ENCODE measurements around the gene DIAPH1. TPM values are rescaled to one million over a fixed set of nuclear protein-coding genes. Genes with fewer than 3 reads are reported as not detected.

Gene DIAPH1
- total RNA-seq, 6 experiments from 2014 or later, result 105 to 119 (median 109) TPM

DNA sequence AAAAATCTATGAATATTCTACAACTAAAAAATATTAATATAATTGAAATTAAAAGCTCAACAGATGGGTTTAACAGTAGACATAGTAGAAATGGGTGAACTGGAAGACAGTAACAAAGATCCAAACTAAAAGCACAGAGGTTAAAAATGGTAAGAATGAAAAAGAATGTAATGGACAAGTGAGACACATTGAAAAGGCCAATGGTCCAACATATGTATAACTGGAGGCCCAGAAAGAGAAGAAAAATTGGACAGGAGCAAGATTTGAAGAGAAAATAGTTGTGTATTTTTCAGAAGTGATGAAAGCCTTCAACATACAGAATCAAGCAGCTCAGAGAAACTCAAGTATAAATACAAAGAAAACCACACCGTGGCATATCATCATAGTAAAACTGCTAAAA is 71.3 kb downstream of the DIAPH1 start:
- Mint-ChIP-seq H3K4me3 (no peak overlapping the region), H3K9me3 (peaks cover 29% of the 10 kb centered on the region), H3K36me3 (ENCODE audit: low read depth) (peaks cover 42% of the 10 kb centered on the region), H3K4me1 (ENCODE audit: low read depth) (no peaks in the 10 kb centered on the region), H3K27ac (no peak overlapping the region), H3K27me3 (ENCODE audit: insufficient read depth) (peaks cover 4% of the 10 kb centered on the region)
- peak; percentile 26 for DNase-seq
- TF ChIP-seq, protein P1, sequence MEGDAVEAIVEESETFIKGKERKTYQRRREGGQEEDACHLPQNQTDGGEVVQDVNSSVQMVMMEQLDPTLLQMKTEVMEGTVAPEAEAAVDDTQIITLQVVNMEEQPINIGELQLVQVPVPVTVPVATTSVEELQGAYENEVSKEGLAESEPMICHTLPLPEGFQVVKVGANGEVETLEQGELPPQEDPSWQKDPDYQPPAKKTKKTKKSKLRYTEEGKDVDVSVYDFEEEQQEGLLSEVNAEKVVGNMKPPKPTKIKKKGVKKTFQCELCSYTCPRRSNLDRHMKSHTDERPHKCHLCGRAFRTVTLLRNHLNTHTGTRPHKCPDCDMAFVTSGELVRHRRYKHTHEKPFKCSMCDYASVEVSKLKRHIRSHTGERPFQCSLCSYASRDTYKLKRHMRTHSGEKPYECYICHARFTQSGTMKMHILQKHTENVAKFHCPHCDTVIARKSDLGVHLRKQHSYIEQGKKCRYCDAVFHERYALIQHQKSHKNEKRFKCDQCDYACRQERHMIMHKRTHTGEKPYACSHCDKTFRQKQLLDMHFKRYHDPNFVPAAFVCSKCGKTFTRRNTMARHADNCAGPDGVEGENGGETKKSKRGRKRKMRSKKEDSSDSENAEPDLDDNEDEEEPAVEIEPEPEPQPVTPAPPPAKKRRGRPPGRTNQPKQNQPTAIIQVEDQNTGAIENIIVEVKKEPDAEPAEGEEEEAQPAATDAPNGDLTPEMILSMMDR (IDR thresholded peaks at IDR 0.05), result no peak

- Mint-ChIP-seq H3K9me3 (peaks cover 19% of the 10 kb centered on the region), H3K27me3 (ENCODE audit: insufficient read depth) (no peaks in the 10 kb centered on the region; the same call in 1 of the 2 replicates), H3K4me1 (ENCODE audit: low read depth) (no peaks in the 10 kb centered on the region), H3K27ac (no peak overlapping the region), H3K4me3 (no peak overlapping the region), H3K36me3 (ENCODE audit: low read depth) (peaks cover 26% of the 10 kb centered on the region)
- no peak for DNase-seq
- TF ChIP-seq, protein P1 (IDR thresholded peaks at IDR 0.05), result no peak
These were observed 75.7 kb downstream of the DIAPH1 start for GRCh38 chr5:141543053-141543452.

DNA sequence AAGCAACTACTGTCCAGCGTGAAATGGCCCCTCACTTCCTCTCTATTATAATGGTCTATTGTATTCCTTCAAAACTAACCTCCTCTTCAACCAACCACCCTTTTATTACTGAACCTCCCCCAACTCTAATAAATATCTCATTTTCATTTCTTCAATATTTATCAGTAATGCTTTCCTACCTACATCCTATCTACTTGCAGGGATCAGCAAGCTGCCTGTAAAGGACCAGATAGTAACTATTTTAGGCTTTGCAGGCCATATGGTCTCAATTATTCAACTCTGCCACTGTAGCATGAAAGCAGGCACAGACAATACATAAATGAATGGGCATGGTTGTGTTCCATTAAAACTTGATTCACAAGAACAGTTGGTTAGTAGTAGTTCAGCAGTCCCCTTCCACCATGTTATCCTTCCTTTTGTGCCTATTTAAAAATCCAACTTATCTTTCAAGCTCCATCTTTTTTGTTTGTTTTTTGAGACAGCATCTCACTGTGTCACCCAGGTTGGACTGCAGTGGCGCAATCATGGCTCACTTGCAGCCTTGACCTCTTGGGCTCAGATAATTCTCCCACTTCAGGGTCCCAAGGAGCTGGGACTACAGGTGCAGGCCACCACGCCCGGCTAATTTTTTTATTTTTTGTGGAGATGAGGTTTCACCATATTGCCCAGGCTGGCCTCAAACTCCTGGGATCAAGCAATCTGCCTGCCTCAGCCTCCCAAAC is 84.1 kb downstream of the DIAPH1 start:
- TF ChIP-seq, protein P1 (IDR thresholded peaks at IDR 0.05), result no peak
- no peak for DNase-seq
- Mint-ChIP-seq H3K27me3 (ENCODE audit: insufficient read depth) (peaks cover 1% of the 10 kb centered on the region), H3K9me3 (no peaks in the 10 kb centered on the region), H3K27ac (0 out of 2 replicates have a peak overlapping the region, but pooled peaks have one; percentile 8), H3K36me3 (ENCODE audit: low read depth) (peaks cover 18% of the 10 kb centered on the region), H3K4me1 (ENCODE audit: low read depth) (peaks cover 16% of the 10 kb centered on the region), H3K4me3 (no peak overlapping the region)

DNA sequence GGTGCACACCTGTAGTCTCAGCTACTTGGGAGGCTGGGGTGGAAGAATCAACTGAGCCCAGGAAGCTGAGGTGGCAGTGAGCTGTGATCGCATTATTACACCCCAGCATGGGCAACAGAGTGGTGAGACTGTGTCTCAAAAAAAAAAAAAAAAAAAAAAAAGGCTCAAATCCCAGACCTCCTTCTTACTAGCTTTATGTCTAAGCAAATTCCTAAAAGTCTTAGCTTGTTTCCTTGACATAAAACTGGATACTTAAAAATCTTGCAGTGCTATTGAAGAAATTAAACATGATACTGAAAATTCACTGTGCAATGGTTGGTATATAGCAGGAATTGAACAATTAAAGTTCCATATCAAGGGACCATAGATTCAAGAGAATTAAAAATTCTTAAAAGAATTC is 84.9 kb downstream of the DIAPH1 start:
- no peak for DNase-seq
- H3K4me1 Mint-ChIP-seq (ENCODE audit: low read depth), result peaks cover 16% of the 10 kb centered on the region
- no peak overlapping the region for H3K4me3 Mint-ChIP-seq
- H3K9me3 Mint-ChIP-seq, result no peaks in the 10 kb centered on the region
- no peak overlapping the region for H3K27ac Mint-ChIP-seq
- H3K27me3 Mint-ChIP-seq (ENCODE audit: insufficient read depth), result peaks cover 2% of the 10 kb centered on the region
- H3K36me3 Mint-ChIP-seq (ENCODE audit: low read depth), result peaks cover 14% of the 10 kb centered on the region
- TF ChIP-seq, protein P1 (IDR thresholded peaks at IDR 0.05), result no peak

GRCh38 chr5:141532726-141533125 is 86.1 kb downstream of the DIAPH1 start:
- no peaks in the 10 kb centered on the region for H3K9me3 Mint-ChIP-seq
- no peak for DNase-seq
- peaks cover 3% of the 10 kb centered on the region for H3K27me3 Mint-ChIP-seq (ENCODE audit: insufficient read depth)
- no peak overlapping the region for H3K4me3 Mint-ChIP-seq
- peaks cover 20% of the 10 kb centered on the region for H3K36me3 Mint-ChIP-seq (ENCODE audit: low read depth)
- TF ChIP-seq, protein P1 (IDR thresholded peaks at IDR 0.05), result no peak
- H3K27ac Mint-ChIP-seq, result no peak overlapping the region
- peaks cover 16% of the 10 kb centered on the region for H3K4me1 Mint-ChIP-seq (ENCODE audit: low read depth)
